VCaP (cell line): ENCODE results near the gene NDUFB3.
A peak's percentile ranks its signal among the peaks of the same experiment; 100 is the strongest.
"Not testable (repeated sequence)": the region's sequence is repeated elsewhere in the genome, so short reads cannot be mapped to it uniquely, and the experiment has no call there.

Experiments
- H3K27ac ChIP-seq: fragments of 450-650 bp; 2 replicates; pipeline ENCODE4 v1.5.1; 2017
- CTCF ChIP-seq: fragments of 450-650 bp; conservative IDR thresholded peaks from 2 replicates; pipeline ENCODE4 v1.5.1; 2017; ENCODE audit warnings: mild to moderate bottlenecking, moderate library complexity

NDUFB3 gene

DNA sequence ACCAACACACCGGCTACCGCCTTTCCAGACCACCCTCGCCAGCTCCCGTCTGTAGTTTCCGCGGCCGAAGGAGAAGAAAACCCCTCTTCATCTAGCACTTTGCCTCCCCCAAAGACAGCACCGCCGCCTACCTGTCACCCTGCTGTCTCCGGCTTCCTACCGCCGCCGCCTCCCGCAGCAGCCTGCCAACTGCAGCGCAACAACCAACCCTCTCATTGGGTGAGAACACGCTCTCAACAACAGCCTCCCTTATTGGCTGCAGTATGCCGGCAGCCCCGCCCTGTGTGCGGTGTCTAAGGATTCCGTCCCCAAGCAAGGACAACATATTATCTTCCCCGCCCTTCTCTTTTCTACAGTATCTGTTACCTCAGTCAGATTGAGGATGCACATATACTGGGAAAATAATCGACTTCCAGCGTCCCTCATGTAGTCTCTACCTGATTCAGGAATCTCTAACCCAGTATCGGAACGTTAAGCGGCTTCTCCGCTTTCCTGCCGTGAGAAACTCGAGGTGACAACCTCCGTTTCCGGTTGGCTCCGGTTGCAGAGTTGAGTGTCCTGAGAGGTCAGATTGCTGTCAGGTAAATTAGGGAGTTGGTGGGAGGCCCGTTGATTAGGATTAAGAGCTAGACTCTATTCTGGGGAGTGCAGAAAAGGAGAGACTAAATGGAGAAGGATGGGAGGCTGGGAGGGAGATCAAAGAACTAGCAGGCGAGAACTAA, at the start of gene NDUFB3, which contains the start of gene HYCC2:
NDUFB3 (plus strand) TSS at position 523 of the 722 bp plus-strand sequence. CDS start 6,882 bp downstream, outside the sequence.
HYCC2 (minus strand) TSS at position 193 of the 722 bp plus-strand sequence. CDS start 47,662 bp downstream, outside the sequence.
- peak within 1 kb of the TSS; percentile 96 for H3K27ac ChIP-seq
- peak; percentile 41; the same call in 1 of the 2 replicates for TF ChIP-seq CTCF

GRCh38 chr2:201024518-201024917, 47.3 kb upstream of the NDUFB3 start:
- no peak overlapping the region for H3K27ac ChIP-seq
- TF ChIP-seq CTCF, result no peak

- not testable (repeated sequence) for H3K27ac ChIP-seq
Measured at GRCh38 chr2:201034355-201034754, 37.4 kb upstream of the NDUFB3 start.

- not testable (repeated sequence) for H3K27ac ChIP-seq
Measured at GRCh38 chr2:201038361-201038760, 33.4 kb upstream of the NDUFB3 start.

DNA sequence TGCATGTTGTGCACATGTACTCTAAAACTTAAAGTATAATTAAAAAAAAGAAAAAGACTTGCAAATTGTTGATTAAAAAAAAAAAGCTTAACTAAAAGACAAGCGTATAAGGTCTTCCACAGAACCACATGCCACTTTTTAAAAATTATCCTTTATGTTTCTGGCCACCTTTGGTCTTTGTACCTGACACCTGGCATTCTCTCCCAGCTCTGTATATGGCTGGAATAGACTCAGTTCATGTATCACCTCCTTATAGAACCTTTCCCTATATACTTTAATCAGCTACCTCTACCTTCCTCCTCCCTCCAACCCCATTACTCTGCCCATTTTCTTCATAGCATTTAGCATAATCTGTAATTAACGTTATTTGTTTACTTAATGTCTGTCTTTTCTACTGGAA, 32.9 kb upstream of the NDUFB3 start:
- no peak for TF ChIP-seq CTCF
- H3K27ac ChIP-seq, result no peak overlapping the region

DNA sequence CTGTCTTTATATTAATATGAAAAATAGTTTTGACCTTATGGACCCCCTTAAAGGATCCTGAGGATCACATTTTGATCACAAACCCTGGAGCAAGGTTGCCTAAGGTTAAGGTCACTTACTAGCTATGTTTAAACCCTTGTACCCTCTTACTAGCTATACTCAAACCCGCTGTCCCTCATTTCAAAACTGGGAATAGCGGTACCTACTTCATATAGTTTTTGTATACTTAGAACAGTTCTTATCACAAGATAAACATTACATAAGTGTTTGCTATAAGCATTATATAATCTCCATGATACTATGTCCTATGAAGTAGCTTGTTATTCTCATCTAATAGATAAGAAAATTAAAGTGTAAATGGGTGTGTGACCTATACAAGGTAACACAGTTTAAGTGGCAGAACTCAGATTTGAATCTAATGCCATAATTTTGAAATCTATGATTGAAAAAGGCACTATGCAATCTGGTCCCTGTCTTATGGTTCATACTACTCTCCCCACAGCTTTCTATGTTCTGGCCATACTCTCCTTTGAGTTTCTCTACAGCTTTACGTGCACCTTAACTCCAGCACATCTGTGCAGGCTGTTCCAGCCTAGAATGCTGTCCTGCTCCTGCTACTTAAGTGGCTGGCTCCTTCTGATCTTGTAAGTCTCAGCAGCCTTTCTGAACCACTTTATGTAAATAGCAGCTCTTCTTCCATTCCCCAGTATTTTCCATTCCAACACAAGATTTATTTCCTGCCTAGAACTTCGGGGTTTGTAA, 30.8 kb upstream of the NDUFB3 start:
- no peak overlapping the region; the same call in 1 of the 2 replicates for H3K27ac ChIP-seq
- TF ChIP-seq CTCF, result no peak

DNA sequence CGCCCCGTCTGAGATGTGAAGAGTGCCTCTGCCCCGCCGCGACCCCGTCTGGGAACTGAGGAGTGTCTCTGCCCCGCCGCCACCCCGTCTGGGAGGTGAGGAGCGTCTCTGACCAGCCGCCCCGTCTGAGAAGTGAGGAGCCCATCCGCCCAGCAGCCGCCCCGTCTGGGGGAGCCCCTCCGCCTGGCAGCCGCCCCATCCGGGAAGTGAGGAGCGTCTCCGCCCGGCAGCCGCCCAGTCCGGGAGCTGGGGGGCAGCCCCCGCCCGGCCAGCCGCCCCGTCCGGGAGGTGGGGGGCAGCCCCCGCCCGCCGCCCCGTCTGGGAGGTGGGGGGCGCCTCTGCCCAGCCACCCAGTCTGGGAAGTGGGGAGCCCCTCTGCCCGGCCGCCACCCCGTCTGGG, 29.4 kb upstream of the NDUFB3 start:
- H3K27ac ChIP-seq, result not testable (repeated sequence)

- H3K27ac ChIP-seq, result not testable (repeated sequence)
Measured at GRCh38 chr2:201043050-201043449, 28.8 kb upstream of the NDUFB3 start.

- no peak overlapping the region for H3K27ac ChIP-seq
- TF ChIP-seq CTCF, result no peak
Measured at GRCh38 chr2:201046881-201047280, 24.9 kb upstream of the NDUFB3 start.
